Neural progenitor cell (in vitro differentiated cells): ENCODE data around the gene TLR1. TPM values are rescaled to one million over a fixed set of nuclear protein-coding genes. Genes with fewer than 3 reads are reported as not detected.

Experiments
- DNase-seq: peaks from one replicate; pipeline ENCODE4 v3.0.0-alpha.2; 2016; ENCODE audit warnings: low spot score
- H2AFZ ChIP-seq: fragments of 200-600 bp; sonication (generic); replicated peaks from 2 replicates; pipeline ENCODE4 v1.6.1; 2016; ENCODE audit warnings: antibody characterized with exemption
- H3F3A ChIP-seq: fragments of 200-600 bp; sonication (generic); 2 replicates; pipeline ENCODE4 v1.6.1; 2016; ENCODE audit warnings: antibody characterized with exemption, low read depth
- H3K27ac ChIP-seq: fragments of 200-600 bp; sonication (generic); 2 replicates; pipeline ENCODE4 v1.5.1; 2016; ENCODE audit warnings: mild to moderate bottlenecking
- H3K27me3 ChIP-seq: fragments of 200-600 bp; sonication (generic); 2 replicates; pipeline ENCODE4 v1.6.1; 2016; ENCODE audit warnings: mild to moderate bottlenecking, moderate library complexity
- H3K36me3 ChIP-seq: fragments of 200-600 bp; sonication (generic); 2 replicates; pipeline ENCODE4 v1.5.1; 2016
- H3K4me1 ChIP-seq: fragments of 200-600 bp; sonication (generic); 2 replicates; pipeline ENCODE4 v1.6.1; 2016; ENCODE audit warnings: mixed run types
- H3K4me2 ChIP-seq: fragments of 200-600 bp; sonication (generic); 2 replicates; pipeline ENCODE4 v1.6.1; 2016
- H3K4me3 ChIP-seq: fragments of 200-600 bp; sonication (generic); 2 replicates; pipeline ENCODE4 v1.5.1; 2016
- H3K79me2 ChIP-seq: fragments of 200-600 bp; sonication (generic); 2 replicates; pipeline ENCODE4 v1.6.1; 2016; ENCODE audit warnings: low read depth
- H3K9ac ChIP-seq: fragments of 200-600 bp; sonication (generic); 2 replicates; pipeline ENCODE4 v1.6.1; 2016
- H3K9me3 ChIP-seq: fragments of 200-600 bp; sonication (generic); 2 replicates; pipeline ENCODE4 v1.5.1; 2016; ENCODE audit warnings: low read depth
- H4K20me1 ChIP-seq: fragments of 200-600 bp; sonication (generic); 2 replicates; pipeline ENCODE4 v1.6.1; 2016; ENCODE audit warnings: low read depth
- H3K27ac Mint-ChIP-seq: 3 replicates; pipeline ENCODE4 v1.8.0; 2021; ENCODE audit warnings: mixed read lengths
- H3K27me3 Mint-ChIP-seq: 2 replicates; pipeline ENCODE4 v1.8.0; 2022; ENCODE audit warnings: low read depth, mild to moderate bottlenecking, inconsistent platforms, moderate library complexity, mixed read lengths; ENCODE audit not compliant: insufficient read depth
- H3K36me3 Mint-ChIP-seq: 3 replicates; pipeline ENCODE4 v1.8.0; 2021; ENCODE audit warnings: mixed read lengths
- H3K4me1 Mint-ChIP-seq: 3 replicates; pipeline ENCODE4 v1.8.0; 2021; ENCODE audit warnings: mixed read lengths
- H3K4me3 Mint-ChIP-seq: 3 replicates; pipeline ENCODE4 v1.8.0; 2021; ENCODE audit warnings: mild to moderate bottlenecking, moderate library complexity, mixed read lengths
- H3K9me3 Mint-ChIP-seq: 3 replicates; pipeline ENCODE4 v1.8.0; 2020; ENCODE audit warnings: mixed read lengths
- CTCF ChIP-seq: fragments of 200-600 bp; sonication (generic); IDR thresholded peaks from 2 replicates; pipeline ENCODE4 v1.5.1; 2017; ENCODE audit warnings: antibody characterized with exemption, mild to moderate bottlenecking
- EZH2 ChIP-seq: fragments of 200-600 bp; sonication (generic); IDR thresholded peaks from 2 replicates; pipeline ENCODE4 v1.6.1; 2017; ENCODE audit warnings: antibody characterized with exemption, mild to moderate bottlenecking, moderate library complexity
- EZH2phosphoT487 ChIP-seq: fragments of 200-600 bp; sonication (generic); IDR thresholded peaks from 2 replicates; pipeline ENCODE4 v1.6.1; 2017; ENCODE audit warnings: antibody characterized with exemption
- total RNA-seq: library from RNA; depleted of rRNA; stranded (reverse); fragments of >200 nt; gene quantifications from 2 replicates; pipeline ENCODE4 v1.2.3, GENCODE V29; 2015; ENCODE audit warnings: low replicate concordance

Gene TLR1
- total RNA-seq, 1 donor from 2014 or later: not detected

- DNase-seq: no peak
- Mint-ChIP-seq H3K9me3 (peaks cover 12% of the 10 kb centered on the region), H3K36me3 (no peaks in the 10 kb centered on the region), H3K4me3 (no peak overlapping the region), H3K27ac (no peak overlapping the region), H3K27me3 (peaks cover under 1% of the 10 kb centered on the region), H3K4me1 (no peaks in the 10 kb centered on the region)
- no peak for TF ChIP-seq EZH2phosphoT487
- no peak for TF ChIP-seq EZH2
- TF ChIP-seq CTCF: no peak
- no peak overlapping the region for H3K27ac ChIP-seq
- no peaks in the 10 kb centered on the region for H3F3A ChIP-seq
- H3K79me2 ChIP-seq: no peaks in the 10 kb centered on the region
- no peak overlapping the region for H3K4me2 ChIP-seq
- H3K9ac ChIP-seq: no peak overlapping the region
- H3K27me3 ChIP-seq: no peaks in the 10 kb centered on the region
- H4K20me1 ChIP-seq: no peaks in the 10 kb centered on the region
- H2AFZ ChIP-seq: no peak overlapping the region
- no peaks in the 10 kb centered on the region for H3K4me1 ChIP-seq
- H3K9me3 ChIP-seq: no peaks in the 10 kb centered on the region
- no peak overlapping the region for H3K4me3 ChIP-seq
- no peaks in the 10 kb centered on the region for H3K36me3 ChIP-seq
Observed at GRCh38 chr4:38829237-38829636, 24.6 kb upstream of the TLR1 start.

GRCh38 chr4:38823766-38824165 lies 19.2 kb upstream of the TLR1 start:
- no peaks in the 10 kb centered on the region for H3K27me3 ChIP-seq
- no peak overlapping the region for H3K27ac ChIP-seq
- no peaks in the 10 kb centered on the region for H3F3A ChIP-seq
- H3K4me2 ChIP-seq: no peak overlapping the region
- no peak for DNase-seq
- no peaks in the 10 kb centered on the region for H3K79me2 ChIP-seq
- H3K27ac Mint-ChIP-seq: no peak overlapping the region
- H4K20me1 ChIP-seq: no peaks in the 10 kb centered on the region
- no peak for TF ChIP-seq EZH2
- no peak for TF ChIP-seq EZH2phosphoT487
- no peak for TF ChIP-seq CTCF
- H3K9me3 Mint-ChIP-seq: peaks cover 2% of the 10 kb centered on the region
- no peak overlapping the region for H3K4me3 ChIP-seq
- H3K4me3 Mint-ChIP-seq: no peak overlapping the region
- H3K4me1 ChIP-seq: no peaks in the 10 kb centered on the region
- H3K9ac ChIP-seq: no peak overlapping the region
- no peaks in the 10 kb centered on the region for H3K9me3 ChIP-seq
- H3K36me3 ChIP-seq: no peaks in the 10 kb centered on the region
- H3K36me3 Mint-ChIP-seq: no peaks in the 10 kb centered on the region
- H3K27me3 Mint-ChIP-seq: peaks cover 6% of the 10 kb centered on the region
- no peaks in the 10 kb centered on the region for H3K4me1 Mint-ChIP-seq
- no peak overlapping the region for H2AFZ ChIP-seq

- H3K4me3 ChIP-seq: no peak overlapping the region
- Mint-ChIP-seq H3K4me3 (no peak overlapping the region), H3K36me3 (no peaks in the 10 kb centered on the region), H3K4me1 (no peaks in the 10 kb centered on the region), H3K9me3 (peaks cover 2% of the 10 kb centered on the region), H3K27ac (no peak overlapping the region), H3K27me3 (peaks cover 6% of the 10 kb centered on the region)
- no peaks in the 10 kb centered on the region for H3K79me2 ChIP-seq
- H2AFZ ChIP-seq: no peak overlapping the region
- H3K4me2 ChIP-seq: no peak overlapping the region
- no peaks in the 10 kb centered on the region for H3F3A ChIP-seq
- no peaks in the 10 kb centered on the region for H4K20me1 ChIP-seq
- H3K9me3 ChIP-seq: no peaks in the 10 kb centered on the region
- H3K27me3 ChIP-seq: no peaks in the 10 kb centered on the region
- TF ChIP-seq EZH2phosphoT487: no peak
- no peak for TF ChIP-seq CTCF
- TF ChIP-seq EZH2: no peak
- no peak overlapping the region for H3K27ac ChIP-seq
- no peak overlapping the region for H3K9ac ChIP-seq
- no peaks in the 10 kb centered on the region for H3K36me3 ChIP-seq
- no peaks in the 10 kb centered on the region for H3K4me1 ChIP-seq
- DNase-seq: no peak
Observed at GRCh38 chr4:38822748-38823303, 18.2 kb upstream of the TLR1 start.
